ENCODE results near the gene TNS3. TPM values are rescaled to one million over a fixed set of nuclear protein-coding genes. Genes with fewer than 3 reads are reported as not detected.
A peak's percentile ranks its signal among the peaks of the same experiment; 100 is the strongest.

TNS3 gene
- total RNA-seq, 1 donor from 2014 or later, result 89.8 TPM

DNA sequence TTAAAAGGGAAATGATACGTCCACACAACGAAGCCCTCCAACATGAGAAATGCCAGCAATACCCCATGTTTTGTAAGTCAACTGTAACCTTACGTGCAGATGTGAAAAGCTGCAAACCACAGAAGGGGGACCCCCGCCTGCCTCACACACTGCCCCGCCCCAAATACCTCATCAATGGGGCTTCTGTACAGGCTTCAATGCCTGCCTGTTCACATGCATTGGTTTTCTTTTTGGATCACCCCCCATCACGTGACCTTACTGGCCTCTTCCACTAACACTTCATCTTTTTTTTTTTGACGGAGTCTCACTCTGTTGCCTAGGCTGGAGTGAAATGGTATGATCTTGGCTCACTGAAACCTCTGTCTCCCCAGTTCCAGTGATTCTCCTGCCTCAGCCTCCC lies 224.0 kb downstream of the TNS3 start:
- Histone ChIP-seq H3K27me3 (no peaks in the 10 kb centered on the region), H3K9me3 (no peaks in the 10 kb centered on the region), H3K27ac (no peak overlapping the region), H3K4me3 (no peak overlapping the region), H3K36me3 (peaks cover 0 to 4% of the 10 kb centered on the region in 2 donors), H3K4me1 (no peaks in the 10 kb centered on the region)
- intact Hi-C loops (cut with DNase I), result no loop called here
- DNase-seq (ENCODE audit: low spot score in 2 of 2), result peak in 1 of 2 donors; percentile 19
- TF ChIP-seq CTCF (IDR thresholded peaks at IDR 0.05), result no peak

GRCh38 chr7:47357361-47357760 lies 224.6 kb downstream of the TNS3 start:
- DNase-seq (ENCODE audit: low spot score in 2 of 2), result peak in 1 of 2 donors; percentile 8
- Histone ChIP-seq H3K9me3 (no peaks in the 10 kb centered on the region), H3K4me3 (no peak overlapping the region), H3K27ac (no peak overlapping the region), H3K4me1 (no peaks in the 10 kb centered on the region), H3K27me3 (no peaks in the 10 kb centered on the region), H3K36me3 (peaks cover 0 to 4% of the 10 kb centered on the region in 2 donors)
- intact Hi-C loops (cut with DNase I), result no loop called here
- TF ChIP-seq CTCF (IDR thresholded peaks at IDR 0.05), result no peak

GRCh38 chr7:47356261-47356660 lies 225.7 kb downstream of the TNS3 start:
- DNase-seq (ENCODE audit: low spot score in 2 of 2), result peak in 1 of 2 donors; percentile 22
- Histone ChIP-seq H3K4me3 (no peak overlapping the region), H3K27ac (no peak overlapping the region), H3K4me1 (no peaks in the 10 kb centered on the region), H3K27me3 (no peaks in the 10 kb centered on the region), H3K9me3 (no peaks in the 10 kb centered on the region), H3K36me3 (peaks cover 0 to 4% of the 10 kb centered on the region in 2 donors)
- intact Hi-C loops (cut with DNase I), result no loop called here
- TF ChIP-seq CTCF (IDR thresholded peaks at IDR 0.05), result no peak

DNA sequence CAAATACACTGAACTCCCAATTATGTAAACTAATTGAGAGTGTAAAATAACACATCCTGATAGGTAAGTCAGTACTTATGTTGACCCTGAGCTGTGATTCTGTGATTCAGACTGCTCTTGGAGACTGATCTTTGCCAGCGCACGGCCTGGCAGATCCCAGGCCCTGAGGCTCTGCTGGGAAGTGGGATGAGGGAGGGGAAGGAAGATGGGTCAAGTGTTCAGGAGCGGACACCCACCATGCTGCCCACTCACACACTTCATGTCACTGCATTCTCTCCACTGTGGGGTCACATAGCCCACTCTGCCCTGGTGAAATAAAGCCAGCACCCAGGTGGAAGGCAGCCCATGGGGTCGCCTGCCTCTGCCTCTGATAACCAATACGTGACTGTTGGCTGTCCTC lies 226.2 kb downstream of the TNS3 start:
- H3K27ac ChIP-seq, result no peak overlapping the region
- H3K9me3 ChIP-seq, result no peaks in the 10 kb centered on the region
- no peak for TF ChIP-seq CTCF (IDR thresholded peaks at IDR 0.05)
- H3K4me1 ChIP-seq, result no peaks in the 10 kb centered on the region
- peak in 1 of 2 donors; percentile 45 for DNase-seq (ENCODE audit: low spot score in 2 of 2)
- no peak overlapping the region for H3K4me3 ChIP-seq
- H3K27me3 ChIP-seq, result no peaks in the 10 kb centered on the region
- intact Hi-C loops (cut with DNase I), result no loop called here
- peaks cover 0 to 4% of the 10 kb centered on the region in 2 donors for H3K36me3 ChIP-seq

DNA sequence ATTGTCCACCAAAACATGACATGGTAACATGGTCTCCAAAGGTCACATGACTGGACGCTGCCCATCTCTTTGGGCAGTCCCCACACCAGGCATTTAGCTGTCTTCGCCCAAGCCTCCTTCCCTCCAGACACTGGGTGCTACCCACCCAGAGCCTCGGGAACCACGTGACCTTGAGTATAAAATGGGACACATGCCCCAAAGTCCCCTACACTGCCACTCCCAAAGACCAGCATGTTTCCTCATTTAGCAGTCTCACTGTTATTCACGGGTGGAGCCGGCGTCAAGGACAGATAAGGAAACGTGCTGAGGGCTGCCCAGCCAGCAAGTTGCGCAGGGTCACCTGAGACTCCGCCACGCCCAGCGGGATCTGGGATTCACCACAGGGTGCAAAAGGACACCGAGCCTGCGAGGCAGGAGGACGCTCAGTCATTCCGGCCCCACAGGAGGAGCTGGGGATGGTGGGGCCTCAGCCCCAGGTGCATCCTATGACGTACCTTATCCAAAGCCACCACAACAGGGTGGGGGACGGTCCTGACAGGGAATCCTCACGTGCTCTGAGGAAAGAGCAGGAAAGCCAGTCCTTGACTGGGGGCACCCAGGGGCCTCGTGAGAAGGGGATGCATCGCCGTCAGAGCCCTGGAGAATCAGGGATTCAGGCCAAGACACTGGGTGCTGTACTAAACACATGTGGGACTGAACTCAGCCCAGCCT lies 226.9 kb downstream of the TNS3 start:
- Histone ChIP-seq H3K4me3 (no peak overlapping the region), H3K4me1 (no peaks in the 10 kb centered on the region), H3K27ac (no peak overlapping the region), H3K9me3 (no peaks in the 10 kb centered on the region), H3K36me3 (peaks cover 0 to 4% of the 10 kb centered on the region in 2 donors), H3K27me3 (no peaks in the 10 kb centered on the region)
- intact Hi-C loops (cut with DNase I), result no loop called here
- DNase-seq (ENCODE audit: low spot score in 2 of 2), result peak in 1 of 2 donors; percentile 60
- no peak for TF ChIP-seq CTCF (IDR thresholded peaks at IDR 0.05)

Data from ascending aorta (tissue), 2 donors.